ENCODE data around the gene ZCWPW1. TPM values are rescaled to one million over a fixed set of nuclear protein-coding genes. Genes with fewer than 3 reads are reported as not detected.

ZCWPW1 gene
- total RNA-seq, 6 experiments from 2014 or later = 0.86 to 5.7 (median 2.7) TPM

DNA sequence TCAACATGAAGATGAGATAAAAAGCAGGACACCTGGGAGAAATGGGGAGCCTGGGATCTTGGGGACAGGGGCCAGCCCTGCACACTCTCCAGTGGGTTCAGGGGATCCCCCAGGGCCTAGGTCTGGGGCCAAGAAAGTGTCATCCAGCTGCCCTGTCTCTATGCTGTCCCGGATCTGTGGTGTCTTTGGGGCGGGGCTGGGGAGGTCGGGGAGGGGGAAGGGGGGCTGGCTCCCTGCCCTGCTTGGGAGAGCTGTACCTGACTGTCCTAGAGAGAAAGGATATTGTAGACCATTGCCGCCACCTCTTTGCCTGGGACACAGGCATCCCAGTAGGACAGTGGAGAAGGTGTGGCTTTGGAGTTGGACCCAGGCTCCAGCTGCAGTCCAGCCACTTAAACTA, 42.5 kb upstream of the ZCWPW1 start:
- Histone ChIP-seq H3K4me1 (peaks cover 0 to 6% (median 2%) of the 10 kb centered on the region in 4 donors), H3K4me3 (no peak overlapping the region), H3K36me3 (peaks cover 0 to 12% (median 4%) of the 10 kb centered on the region in 4 donors), H3K27me3 (no peaks in the 10 kb centered on the region), H3K27ac (no peak overlapping the region), H3K9me3 (no peaks in the 10 kb centered on the region)
- intact Hi-C loops (cut with DNase I) = loop anchor here (5.0 to 10.0 kb wide), 2 partner anchors 91 to 214 kb away; no protein-coding TSS in a partner anchor
- DNase-seq (no peak), ATAC-seq (no peak)
- TF ChIP-seq POLR2A (IDR thresholded peaks at IDR 0.05) = no peak
- no peak for TF ChIP-seq CTCF (IDR thresholded peaks at IDR 0.05)
- 45% methylated on average over 4 of the region's 4 CpGs for WGBS (ENCODE audit: insufficient coverage, low coverage, low lambda C conversion rate, missing lambda C conversion rate)

DNA sequence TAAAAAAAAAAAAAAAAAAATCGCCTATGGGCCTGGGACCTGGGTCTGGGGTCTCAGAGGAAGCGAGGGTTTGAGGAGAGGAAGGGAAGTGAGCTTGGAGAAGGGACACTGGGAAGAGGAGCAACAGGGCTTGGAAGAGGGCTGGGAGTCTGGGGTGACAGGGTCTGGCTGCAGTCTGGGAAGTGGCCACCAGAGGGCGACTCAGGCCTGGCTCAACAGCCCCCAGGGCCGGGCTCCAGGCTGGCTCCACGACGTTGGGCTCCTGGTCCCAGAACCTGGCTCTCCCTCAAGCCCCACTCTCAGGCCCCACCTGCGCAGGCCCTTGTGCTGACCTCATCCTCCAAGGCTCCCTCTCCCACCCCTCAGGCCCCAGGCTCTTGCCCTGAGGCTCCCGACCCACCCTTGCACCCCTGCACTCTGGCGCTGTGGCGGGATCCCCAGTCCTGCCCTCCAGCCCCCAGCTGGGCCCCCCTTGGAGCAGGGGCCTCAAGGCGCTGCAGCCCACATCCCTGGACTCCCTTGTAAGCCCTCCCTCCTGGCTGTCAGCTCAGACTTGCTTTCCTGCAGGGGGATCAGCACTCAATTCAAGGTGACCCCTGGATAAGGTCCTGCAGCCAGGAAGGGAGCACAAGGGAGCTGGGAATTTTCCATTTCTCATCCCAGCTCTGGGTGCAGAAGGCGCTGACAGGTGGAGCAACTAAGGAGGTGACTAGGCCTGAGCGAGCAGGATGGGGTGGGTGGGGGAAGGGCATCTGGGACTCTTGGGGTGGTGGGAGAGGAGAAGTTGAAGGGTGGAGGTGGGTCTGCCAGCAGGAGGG, 40.9 kb upstream of the ZCWPW1 start:
- Histone ChIP-seq H3K4me1 (peaks cover 0 to 14% (median 2%) of the 10 kb centered on the region in 4 donors), H3K36me3 (peaks cover 0 to 11% (median 4%) of the 10 kb centered on the region in 4 donors), H3K4me3 (no peak overlapping the region), H3K9me3 (no peaks in the 10 kb centered on the region), H3K27me3 (no peaks in the 10 kb centered on the region), H3K27ac (no peak overlapping the region)
- peak; percentile 88 for DNase-seq
- ATAC-seq = peak; percentile 85 to 93 (median 89)
- TF ChIP-seq POLR2A (IDR thresholded peaks at IDR 0.05) (no peak), CTCF (IDR thresholded peaks at IDR 0.05) (peak; percentile 82 to 96 (median 91))
- 37% methylated on average over 9 of the region's 13 CpGs for WGBS (ENCODE audit: insufficient coverage, low coverage, low lambda C conversion rate, missing lambda C conversion rate)
- intact Hi-C loops (cut with DNase I) = loop anchor here (5.0 to 10.0 kb wide), 2 partner anchors 93 to 215 kb away; no protein-coding TSS in a partner anchor

DNA sequence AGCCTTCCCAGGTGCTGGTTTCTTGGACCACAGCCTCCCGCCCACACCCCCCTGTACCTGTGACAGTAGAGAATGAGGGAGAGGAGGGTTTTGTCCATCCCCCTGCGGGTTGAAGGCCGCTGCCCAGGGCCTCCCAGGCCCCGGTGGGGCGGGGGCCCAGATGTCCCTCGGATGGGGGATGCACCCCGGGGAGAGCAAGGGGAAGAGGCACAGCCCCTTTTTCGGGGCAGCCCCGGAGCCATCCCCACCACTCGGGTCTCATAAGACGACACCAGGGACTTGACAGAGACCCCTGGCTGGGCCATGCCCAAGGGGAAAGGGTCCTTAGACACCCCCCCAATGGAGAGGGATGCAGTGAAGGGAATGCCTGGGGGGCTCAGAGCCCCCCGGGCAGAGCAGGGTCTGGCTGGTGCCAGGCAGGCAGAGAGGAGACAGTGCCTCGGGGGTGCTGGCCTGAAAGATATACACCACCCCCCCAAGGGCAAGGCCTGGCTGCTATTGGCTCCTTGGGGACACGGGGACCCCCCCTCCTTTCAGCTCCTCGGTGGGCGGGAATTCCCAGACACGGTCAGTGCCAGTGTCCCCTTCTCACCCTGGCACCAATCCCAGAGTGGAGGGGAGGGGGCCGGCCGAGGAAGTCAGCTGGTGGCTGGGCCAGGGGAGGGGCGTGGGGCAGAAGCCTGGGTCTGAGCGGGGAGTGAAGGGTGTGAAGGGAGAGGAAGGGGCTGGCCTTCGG, 39.3 kb upstream of the ZCWPW1 start:
- no peak for DNase-seq
- no peaks in the 10 kb centered on the region for H3K27me3 ChIP-seq
- intact Hi-C loops (cut with DNase I) = no loop called here
- 45% methylated on average over 4 of the region's 22 CpGs for WGBS (ENCODE audit: insufficient coverage, low coverage, low lambda C conversion rate, missing lambda C conversion rate)
- no peak for TF ChIP-seq CTCF (IDR thresholded peaks at IDR 0.05)
- no peak for TF ChIP-seq POLR2A (IDR thresholded peaks at IDR 0.05)
- H3K9me3 ChIP-seq = no peaks in the 10 kb centered on the region
- H3K4me1 ChIP-seq = peaks cover 0 to 14% (median 2%) of the 10 kb centered on the region in 4 donors
- ATAC-seq = no peak
- peaks cover 0 to 1% (median 0%) of the 10 kb centered on the region in 4 donors for H3K36me3 ChIP-seq
- H3K27ac ChIP-seq = no peak overlapping the region
- no peak overlapping the region for H3K4me3 ChIP-seq

- Histone ChIP-seq H3K9me3 (no peaks in the 10 kb centered on the region), H3K27me3 (no peaks in the 10 kb centered on the region), H3K36me3 (peaks cover 0 to 1% (median 0%) of the 10 kb centered on the region in 4 donors), H3K4me1 (peaks cover 0 to 14% (median 2%) of the 10 kb centered on the region in 4 donors), H3K27ac (no peak overlapping the region), H3K4me3 (no peak overlapping the region)
- 56% methylated on average over 15 of the region's 32 CpGs for WGBS (ENCODE audit: insufficient coverage, low coverage, low lambda C conversion rate, missing lambda C conversion rate)
- intact Hi-C loops (cut with DNase I) = no loop called here
- TF ChIP-seq CTCF (IDR thresholded peaks at IDR 0.05) (no peak), POLR2A (IDR thresholded peaks at IDR 0.05) (no peak)
- ATAC-seq (no peak), DNase-seq (no peak)
Observed at GRCh38 chr7:100466653-100467605, 38.4 kb upstream of the ZCWPW1 start.
